ENCODE measurements around the gene CFAP299.
A peak's percentile ranks its signal among the peaks of the same experiment; 100 is the strongest.

The CFAP299 gene

DNA sequence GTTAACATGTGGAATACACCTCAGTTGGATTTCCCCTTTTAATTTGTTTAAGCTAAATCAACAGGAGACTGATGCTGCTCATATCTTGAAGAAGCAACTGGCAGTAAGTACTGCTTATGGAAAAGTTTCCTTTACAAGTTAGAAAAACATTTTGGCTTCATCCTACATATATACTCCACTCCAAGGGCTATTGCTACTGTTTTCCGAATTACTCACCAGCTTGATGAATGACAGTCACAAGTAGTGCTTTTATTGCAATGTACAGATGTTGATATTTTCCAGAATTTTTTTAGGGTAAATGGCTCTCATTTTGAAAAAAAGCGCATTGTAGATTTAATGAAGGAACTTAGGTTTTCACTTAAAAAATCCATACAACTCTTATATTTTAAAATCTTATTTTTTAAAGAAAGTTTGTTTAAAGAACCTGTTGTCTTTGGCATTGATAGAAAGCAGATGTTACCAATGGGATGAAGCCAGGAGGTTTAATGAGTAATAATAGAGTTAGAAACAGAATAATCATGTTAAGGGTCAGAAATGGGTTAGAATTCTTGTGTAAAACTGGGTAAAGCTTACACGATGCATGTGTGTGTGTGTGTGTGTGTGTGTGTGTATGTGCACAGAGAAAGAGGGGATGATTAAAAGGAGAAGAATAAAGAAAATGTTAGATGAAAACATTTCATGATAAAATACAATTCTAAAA, 272.9 kb downstream of the CFAP299 start:
- H3K79me2 ChIP-seq (ENCODE audit: control insufficient read depth, low read length) = no peaks in the 10 kb centered on the region
- no peak for TF ChIP-seq EZH2phosphoT487 (IDR thresholded peaks at IDR 0.05; ENCODE audit: borderline replicate concordance, low read length)
- TF ChIP-seq, protein P1, sequence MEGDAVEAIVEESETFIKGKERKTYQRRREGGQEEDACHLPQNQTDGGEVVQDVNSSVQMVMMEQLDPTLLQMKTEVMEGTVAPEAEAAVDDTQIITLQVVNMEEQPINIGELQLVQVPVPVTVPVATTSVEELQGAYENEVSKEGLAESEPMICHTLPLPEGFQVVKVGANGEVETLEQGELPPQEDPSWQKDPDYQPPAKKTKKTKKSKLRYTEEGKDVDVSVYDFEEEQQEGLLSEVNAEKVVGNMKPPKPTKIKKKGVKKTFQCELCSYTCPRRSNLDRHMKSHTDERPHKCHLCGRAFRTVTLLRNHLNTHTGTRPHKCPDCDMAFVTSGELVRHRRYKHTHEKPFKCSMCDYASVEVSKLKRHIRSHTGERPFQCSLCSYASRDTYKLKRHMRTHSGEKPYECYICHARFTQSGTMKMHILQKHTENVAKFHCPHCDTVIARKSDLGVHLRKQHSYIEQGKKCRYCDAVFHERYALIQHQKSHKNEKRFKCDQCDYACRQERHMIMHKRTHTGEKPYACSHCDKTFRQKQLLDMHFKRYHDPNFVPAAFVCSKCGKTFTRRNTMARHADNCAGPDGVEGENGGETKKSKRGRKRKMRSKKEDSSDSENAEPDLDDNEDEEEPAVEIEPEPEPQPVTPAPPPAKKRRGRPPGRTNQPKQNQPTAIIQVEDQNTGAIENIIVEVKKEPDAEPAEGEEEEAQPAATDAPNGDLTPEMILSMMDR (IDR thresholded peaks at IDR 0.05; ENCODE audit: low read depth, low read length, poor library complexity, severe bottlenecking) = no peak
- H3K4me3 ChIP-seq (ENCODE audit: low read length) = no peak overlapping the region
- peaks cover 8% of the 10 kb centered on the region for H3K9me3 ChIP-seq (ENCODE audit: control insufficient read depth, insufficient read depth, low read length)
- H3K27me3 ChIP-seq (ENCODE audit: control insufficient read depth, low read length) = no peaks in the 10 kb centered on the region
- H4K20me1 ChIP-seq (ENCODE audit: control insufficient read depth, insufficient read depth, low read depth, low read length) = no peaks in the 10 kb centered on the region
- H3K27ac ChIP-seq (ENCODE audit: low read depth, low read length) = no peak overlapping the region
- H3K4me1 ChIP-seq (ENCODE audit: control insufficient read depth, low read length) = peaks cover 61% of the 10 kb centered on the region
- H3F3A ChIP-seq (ENCODE audit: control insufficient read depth, insufficient read depth) = peaks cover 44% of the 10 kb centered on the region
- no peak overlapping the region for H3K4me2 ChIP-seq (ENCODE audit: low read length)
- H3K9me2 ChIP-seq (replicated peaks; ENCODE audit: control insufficient read depth, low read length) = no peaks in the 10 kb centered on the region
- H3K36me3 ChIP-seq (ENCODE audit: control insufficient read depth, low read length) = peaks cover 42% of the 10 kb centered on the region

DNA sequence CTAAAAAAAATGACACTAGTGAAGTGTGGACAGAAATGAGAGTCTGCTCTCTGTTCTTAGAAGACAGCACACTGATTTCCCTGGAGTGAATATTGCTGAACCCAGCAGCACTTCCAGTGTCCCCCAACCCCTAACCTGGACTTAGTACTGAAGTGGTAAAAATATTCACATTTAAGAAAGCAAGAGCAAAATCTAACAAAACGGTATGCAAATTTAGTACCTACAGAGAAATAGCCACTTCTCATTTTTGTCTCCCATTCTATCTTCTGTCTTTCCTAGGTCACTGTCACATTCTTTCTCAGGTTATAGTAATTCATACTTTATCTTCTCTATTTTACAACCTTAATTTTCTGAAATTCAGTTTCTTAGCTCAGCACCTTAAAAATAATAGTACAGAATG, 274.7 kb downstream of the CFAP299 start:
- Histone ChIP-seq H3K79me2 (ENCODE audit: control insufficient read depth, low read length) (no peaks in the 10 kb centered on the region), H3K27ac (ENCODE audit: low read depth, low read length) (peak overlapping the region; percentile 99), H3K4me1 (ENCODE audit: control insufficient read depth, low read length) (peaks cover 67% of the 10 kb centered on the region), H3K9me2 (replicated peaks; ENCODE audit: control insufficient read depth, low read length) (no peaks in the 10 kb centered on the region), H3K4me3 (ENCODE audit: low read length) (peak overlapping the region; percentile 52), H3K9me3 (ENCODE audit: control insufficient read depth, insufficient read depth, low read length) (peaks cover 16% of the 10 kb centered on the region), H3K4me2 (ENCODE audit: low read length) (peak overlapping the region; percentile 78), H3F3A (ENCODE audit: control insufficient read depth, insufficient read depth) (peaks cover 44% of the 10 kb centered on the region), H3K36me3 (ENCODE audit: control insufficient read depth, low read length) (peaks cover 58% of the 10 kb centered on the region), H3K27me3 (ENCODE audit: control insufficient read depth, low read length) (no peaks in the 10 kb centered on the region), H4K20me1 (ENCODE audit: control insufficient read depth, insufficient read depth, low read depth, low read length) (no peaks in the 10 kb centered on the region)
- no peak for TF ChIP-seq EZH2phosphoT487 (IDR thresholded peaks at IDR 0.05; ENCODE audit: borderline replicate concordance, low read length)
- TF ChIP-seq, protein P1 (IDR thresholded peaks at IDR 0.05; ENCODE audit: low read depth, low read length, poor library complexity, severe bottlenecking) = no peak

DNA sequence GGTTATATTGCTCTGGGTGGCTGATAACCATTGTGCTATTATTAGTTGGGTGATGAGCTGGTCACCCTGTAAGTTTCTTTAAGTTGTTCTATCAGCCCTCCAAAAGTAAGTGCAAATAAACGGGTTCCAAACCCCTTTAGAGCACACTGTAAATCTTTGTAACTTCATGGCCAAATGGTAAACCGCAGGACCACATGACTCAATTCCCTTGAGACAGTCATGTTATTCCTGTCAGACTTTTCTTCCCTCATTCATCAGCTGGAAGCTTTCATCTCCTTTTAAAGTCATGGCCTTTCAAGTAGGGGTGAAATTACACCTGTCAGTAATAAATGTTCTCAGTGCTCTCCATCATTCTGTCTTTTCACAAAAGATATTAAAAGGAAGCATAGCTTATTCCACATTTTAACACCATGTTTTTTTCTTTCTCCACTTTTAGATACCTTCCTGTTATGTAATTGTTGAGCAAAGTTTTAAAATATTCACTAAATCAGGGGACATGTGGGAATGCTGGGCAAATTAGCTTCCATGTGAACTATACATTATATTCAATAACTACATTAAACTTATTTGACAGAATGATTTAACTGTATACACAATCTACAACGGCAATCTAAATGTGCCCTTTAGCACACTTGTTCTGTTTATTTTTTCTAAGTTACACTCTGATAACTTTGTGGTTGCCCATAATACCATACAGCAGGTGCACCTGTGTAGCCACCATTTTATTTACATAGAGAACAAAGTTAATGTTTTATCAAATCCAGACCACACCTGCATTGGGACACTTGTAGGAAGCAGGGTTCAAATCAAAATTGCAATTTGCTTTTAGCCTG, 275.5 kb downstream of the CFAP299 start:
- no peak for TF ChIP-seq EZH2phosphoT487 (IDR thresholded peaks at IDR 0.05; ENCODE audit: borderline replicate concordance, low read length)
- TF ChIP-seq, protein P1 (IDR thresholded peaks at IDR 0.05; ENCODE audit: low read depth, low read length, poor library complexity, severe bottlenecking) = no peak
- H3F3A ChIP-seq (ENCODE audit: control insufficient read depth, insufficient read depth) = peaks cover 44% of the 10 kb centered on the region
- peaks cover 65% of the 10 kb centered on the region for H3K4me1 ChIP-seq (ENCODE audit: control insufficient read depth, low read length)
- peak overlapping the region; percentile 99 for H3K27ac ChIP-seq (ENCODE audit: low read depth, low read length)
- H4K20me1 ChIP-seq (ENCODE audit: control insufficient read depth, insufficient read depth, low read depth, low read length) = no peaks in the 10 kb centered on the region
- H3K4me3 ChIP-seq (ENCODE audit: low read length) = peak overlapping the region; percentile 60
- H3K4me2 ChIP-seq (ENCODE audit: low read length) = peak overlapping the region; percentile 78
- peaks cover 16% of the 10 kb centered on the region for H3K9me3 ChIP-seq (ENCODE audit: control insufficient read depth, insufficient read depth, low read length)
- no peaks in the 10 kb centered on the region for H3K9me2 ChIP-seq (replicated peaks; ENCODE audit: control insufficient read depth, low read length)
- H3K79me2 ChIP-seq (ENCODE audit: control insufficient read depth, low read length) = no peaks in the 10 kb centered on the region
- H3K27me3 ChIP-seq (ENCODE audit: control insufficient read depth, low read length) = no peaks in the 10 kb centered on the region
- peaks cover 65% of the 10 kb centered on the region for H3K36me3 ChIP-seq (ENCODE audit: control insufficient read depth, low read length)

Measured in DOHH2 (cell line).